ENCODE results near the gene ZNF419.

ZNF419 gene

DNA sequence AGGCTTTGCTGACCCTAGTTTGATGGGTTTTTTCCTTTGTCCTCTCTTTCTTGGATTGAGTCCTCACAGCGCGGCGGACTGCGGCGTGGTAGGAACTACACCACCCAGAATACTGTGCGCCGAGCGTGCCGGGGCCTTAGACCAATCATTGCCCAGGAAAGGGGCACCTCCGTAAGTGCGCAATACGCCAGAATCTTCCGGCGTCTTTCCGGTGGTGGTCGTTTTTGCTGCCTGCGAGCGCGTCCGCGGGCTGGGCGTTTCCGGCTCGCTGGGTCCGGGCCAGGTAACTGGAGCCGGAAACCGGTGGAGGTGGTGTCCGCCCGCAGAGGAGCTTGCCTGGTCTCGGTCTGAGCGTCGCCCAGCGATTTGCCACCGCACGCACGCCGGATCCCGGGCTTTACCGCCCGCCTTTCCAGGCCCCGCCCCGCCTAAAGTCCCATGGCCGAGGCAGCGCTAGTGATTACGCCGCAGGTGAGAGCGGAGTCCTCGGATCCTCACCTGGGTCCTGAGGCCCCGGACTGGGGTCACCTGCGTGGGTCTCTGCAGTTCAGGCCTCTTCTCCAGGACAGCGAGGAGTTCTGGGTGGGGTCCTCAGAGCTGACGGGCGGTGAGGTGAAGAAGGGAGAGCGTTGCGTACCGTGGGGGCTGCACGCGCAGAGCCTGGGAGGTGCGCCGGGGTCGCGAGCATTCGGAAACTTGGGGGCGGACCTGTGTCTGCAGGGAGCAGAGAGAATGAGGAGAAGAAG is 39.8 kb downstream of the ZNF419 start, which contains the start of gene ZNF549:
ZNF549 (plus strand) TSS at position 221 of the 746 bp plus-strand sequence; CDS start at position 439, 218 bp downstream.
- in situ Hi-C loops (cut with MboI; ENCODE audit: low sequenced_read_pairs), result no loop called here

GRCh38 chr19:57537953-57538547 is 50.5 kb downstream of the ZNF419 start:
- in situ Hi-C loops (cut with MboI; ENCODE audit: low sequenced_read_pairs), result no loop called here

All from HL-60/S4 treated with retinoic acid at 250 ng/mL for 4 days and 3 days (cell line).